ENCODE data around the gene SCGB1C2.
A peak's percentile ranks its signal among the peaks of the same experiment; 100 is the strongest.

Gene SCGB1C2

GRCh38 chr17:177155-177554 is 39.8 kb downstream of the SCGB1C2 start:
- Mint-ChIP-seq H3K27ac (no peak overlapping the region), H3K27me3 (peaks cover 3% of the 10 kb centered on the region), H3K4me1 (ENCODE audit: low read depth) (peaks cover 4% of the 10 kb centered on the region), H3K4me3 (no peak overlapping the region), H3K36me3 (no peaks in the 10 kb centered on the region), H3K9me3 (ENCODE audit: low read depth) (no peaks in the 10 kb centered on the region)

GRCh38 chr17:177762-178161 is 40.4 kb downstream of the SCGB1C2 start:
- no peaks in the 10 kb centered on the region for H3K36me3 Mint-ChIP-seq
- H3K27me3 Mint-ChIP-seq = peaks cover 5% of the 10 kb centered on the region
- peaks cover 6% of the 10 kb centered on the region for H3K4me1 Mint-ChIP-seq (ENCODE audit: low read depth)
- no peak overlapping the region for H3K4me3 Mint-ChIP-seq
- H3K27ac Mint-ChIP-seq = no peak overlapping the region
- no peaks in the 10 kb centered on the region for H3K9me3 Mint-ChIP-seq (ENCODE audit: low read depth)

- H3K27ac Mint-ChIP-seq = no peak overlapping the region
- H3K4me3 Mint-ChIP-seq = no peak overlapping the region
- H3K9me3 Mint-ChIP-seq (ENCODE audit: low read depth) = no peaks in the 10 kb centered on the region
- H3K36me3 Mint-ChIP-seq = no peaks in the 10 kb centered on the region
- H3K4me1 Mint-ChIP-seq (ENCODE audit: low read depth) = peaks cover 6% of the 10 kb centered on the region
- H3K27me3 Mint-ChIP-seq = peaks cover 5% of the 10 kb centered on the region
These were observed 41.1 kb downstream of the SCGB1C2 start for GRCh38 chr17:178292-179065.

GRCh38 chr17:179066-179432 is 41.7 kb downstream of the SCGB1C2 start:
- Mint-ChIP-seq H3K36me3 (no peaks in the 10 kb centered on the region), H3K4me3 (no peak overlapping the region), H3K9me3 (ENCODE audit: low read depth) (no peaks in the 10 kb centered on the region), H3K4me1 (ENCODE audit: low read depth) (peaks cover 6% of the 10 kb centered on the region), H3K27me3 (peaks cover 8% of the 10 kb centered on the region), H3K27ac (no peak overlapping the region)

- H3K27me3 Mint-ChIP-seq = peaks cover 10% of the 10 kb centered on the region
- H3K36me3 Mint-ChIP-seq = no peaks in the 10 kb centered on the region
- H3K27ac Mint-ChIP-seq = no peak overlapping the region
- H3K4me1 Mint-ChIP-seq (ENCODE audit: low read depth) = peaks cover 6% of the 10 kb centered on the region
- H3K4me3 Mint-ChIP-seq = no peak overlapping the region
- no peaks in the 10 kb centered on the region for H3K9me3 Mint-ChIP-seq (ENCODE audit: low read depth)
These were observed 42.5 kb downstream of the SCGB1C2 start for GRCh38 chr17:179781-180380.

DNA sequence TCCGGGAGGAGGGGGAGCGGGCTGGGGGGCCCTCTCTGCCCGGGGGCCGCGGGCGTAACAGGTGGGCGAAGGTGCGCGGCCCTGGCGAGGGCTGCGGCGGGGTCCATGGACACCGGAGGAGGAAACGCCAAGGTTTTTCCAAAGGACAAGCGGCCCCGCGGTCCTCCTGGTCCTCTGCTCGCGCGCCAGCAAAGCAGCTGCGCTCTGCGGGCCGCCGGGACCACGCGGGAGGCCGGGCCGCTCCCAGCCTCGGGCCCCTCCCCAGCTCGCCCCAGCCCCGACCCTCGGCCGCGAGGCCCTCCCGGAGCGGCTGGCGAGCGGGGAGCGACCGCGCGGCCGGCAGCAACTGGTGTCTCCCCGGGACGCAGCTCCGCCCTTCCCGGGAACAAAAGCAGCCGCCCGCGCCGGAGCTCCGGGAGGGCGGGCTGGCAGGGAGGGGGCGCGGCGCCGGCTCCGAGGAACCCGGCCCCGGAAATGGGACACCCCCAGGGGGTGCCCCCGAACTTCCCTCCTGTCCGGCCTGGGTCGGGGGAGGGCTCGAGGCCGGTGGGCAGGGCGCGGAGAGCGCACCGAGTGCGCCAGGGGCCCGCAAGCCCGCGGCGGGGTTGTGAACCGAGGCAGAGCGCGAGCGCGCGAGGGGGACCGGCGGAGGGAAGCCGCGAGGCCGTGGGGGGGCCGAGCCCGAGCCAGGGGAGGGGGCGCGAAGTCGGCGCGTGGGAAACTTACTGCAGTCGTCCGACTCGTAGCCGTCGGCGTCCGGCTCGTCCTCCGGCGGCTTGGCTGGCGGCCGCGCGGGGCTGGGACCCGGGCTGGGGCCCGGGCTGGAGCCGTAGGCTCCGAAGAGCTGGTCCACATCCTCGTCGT is 43.2 kb downstream of the SCGB1C2 start:
- peaks cover 12% of the 10 kb centered on the region for H3K27me3 Mint-ChIP-seq
- H3K27ac Mint-ChIP-seq = no peak overlapping the region
- H3K4me1 Mint-ChIP-seq (ENCODE audit: low read depth) = peaks cover 7% of the 10 kb centered on the region
- no peaks in the 10 kb centered on the region for H3K9me3 Mint-ChIP-seq (ENCODE audit: low read depth)
- H3K4me3 Mint-ChIP-seq = no peak overlapping the region
- H3K36me3 Mint-ChIP-seq = no peaks in the 10 kb centered on the region

DNA sequence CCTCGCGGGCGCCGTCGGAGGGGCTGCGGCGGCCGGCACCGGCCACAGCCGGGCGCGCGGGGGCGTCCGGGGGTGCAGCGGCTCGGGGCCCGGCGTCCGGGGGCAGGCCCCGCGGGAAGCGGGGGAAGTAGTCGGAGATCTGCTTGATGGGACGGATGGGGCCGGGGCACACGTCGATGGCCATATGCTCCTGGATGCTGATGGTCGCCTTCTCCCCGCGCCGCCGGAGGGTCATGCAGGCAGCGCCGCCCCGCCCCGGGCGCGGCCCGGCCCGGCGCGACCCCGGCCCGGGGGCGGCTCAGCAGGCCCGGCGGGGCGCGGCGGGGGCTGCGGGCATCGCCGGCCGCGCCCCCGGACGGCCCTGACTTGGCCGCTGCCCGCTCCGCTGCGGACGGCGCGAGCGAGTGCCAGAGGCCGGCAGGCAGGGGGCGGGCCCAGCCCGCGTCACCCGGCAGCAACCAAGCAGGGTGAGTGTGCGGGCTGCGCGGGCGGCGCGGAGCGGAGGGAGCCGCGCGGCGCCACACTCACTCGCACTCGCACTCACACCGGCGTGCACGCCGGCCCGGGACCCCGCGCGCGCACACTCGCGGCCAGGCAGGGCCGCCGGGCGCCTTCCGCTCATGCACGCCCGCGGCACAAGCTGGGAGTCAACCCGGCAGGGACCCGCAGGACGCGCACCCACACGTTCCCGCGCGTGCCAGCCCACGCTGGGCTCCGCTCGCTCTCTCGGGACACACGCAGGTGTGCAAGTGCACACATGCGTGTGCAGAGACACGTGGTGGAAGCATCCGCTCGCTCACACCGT is 44.1 kb downstream of the SCGB1C2 start, which contains the start of gene DOC2B:
DOC2B (minus strand) TSS at position 406 of the 805 bp plus-strand sequence; CDS start at position 235, 171 bp downstream.
- peaks cover 9% of the 10 kb centered on the region for H3K4me1 Mint-ChIP-seq (ENCODE audit: low read depth)
- H3K4me3 Mint-ChIP-seq = peak within 1 kb of the TSS; percentile 80
- peaks cover 12% of the 10 kb centered on the region for H3K27me3 Mint-ChIP-seq
- H3K36me3 Mint-ChIP-seq = no peaks in the 10 kb centered on the region
- H3K27ac Mint-ChIP-seq = no peak within 1 kb of the TSS
- no peaks in the 10 kb centered on the region for H3K9me3 Mint-ChIP-seq (ENCODE audit: low read depth)

GRCh38 chr17:182050-182751 is 44.8 kb downstream of the SCGB1C2 start:
- peaks cover 9% of the 10 kb centered on the region for H3K4me1 Mint-ChIP-seq (ENCODE audit: low read depth)
- peak overlapping the region; percentile 80 for H3K4me3 Mint-ChIP-seq
- H3K27me3 Mint-ChIP-seq = peaks cover 12% of the 10 kb centered on the region
- no peaks in the 10 kb centered on the region for H3K36me3 Mint-ChIP-seq
- no peak overlapping the region for H3K27ac Mint-ChIP-seq
- no peaks in the 10 kb centered on the region for H3K9me3 Mint-ChIP-seq (ENCODE audit: low read depth)

DNA sequence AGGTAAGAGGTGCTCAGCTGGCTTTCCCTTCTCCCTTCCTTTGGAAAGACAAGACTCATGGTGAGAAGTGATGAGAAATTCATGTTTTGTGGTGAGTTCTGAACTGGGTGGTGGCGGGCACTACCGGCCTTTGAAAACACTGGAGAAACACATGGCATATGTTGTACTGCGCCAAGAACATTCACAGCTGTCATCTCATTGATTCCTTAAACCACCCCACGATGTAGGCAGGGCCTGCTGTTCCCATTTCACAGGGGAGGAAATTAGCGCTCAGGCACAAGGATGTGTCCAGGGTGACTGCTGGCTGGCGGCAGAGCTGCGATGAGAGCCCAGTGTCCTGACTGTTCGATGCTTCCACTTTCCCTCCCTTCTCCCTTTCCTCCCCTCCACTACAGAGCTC is 45.7 kb downstream of the SCGB1C2 start:
- Mint-ChIP-seq H3K4me3 (no peak overlapping the region), H3K9me3 (ENCODE audit: low read depth) (no peaks in the 10 kb centered on the region), H3K36me3 (no peaks in the 10 kb centered on the region), H3K4me1 (ENCODE audit: low read depth) (peaks cover 9% of the 10 kb centered on the region), H3K27me3 (peaks cover 12% of the 10 kb centered on the region), H3K27ac (no peak overlapping the region)

DNA sequence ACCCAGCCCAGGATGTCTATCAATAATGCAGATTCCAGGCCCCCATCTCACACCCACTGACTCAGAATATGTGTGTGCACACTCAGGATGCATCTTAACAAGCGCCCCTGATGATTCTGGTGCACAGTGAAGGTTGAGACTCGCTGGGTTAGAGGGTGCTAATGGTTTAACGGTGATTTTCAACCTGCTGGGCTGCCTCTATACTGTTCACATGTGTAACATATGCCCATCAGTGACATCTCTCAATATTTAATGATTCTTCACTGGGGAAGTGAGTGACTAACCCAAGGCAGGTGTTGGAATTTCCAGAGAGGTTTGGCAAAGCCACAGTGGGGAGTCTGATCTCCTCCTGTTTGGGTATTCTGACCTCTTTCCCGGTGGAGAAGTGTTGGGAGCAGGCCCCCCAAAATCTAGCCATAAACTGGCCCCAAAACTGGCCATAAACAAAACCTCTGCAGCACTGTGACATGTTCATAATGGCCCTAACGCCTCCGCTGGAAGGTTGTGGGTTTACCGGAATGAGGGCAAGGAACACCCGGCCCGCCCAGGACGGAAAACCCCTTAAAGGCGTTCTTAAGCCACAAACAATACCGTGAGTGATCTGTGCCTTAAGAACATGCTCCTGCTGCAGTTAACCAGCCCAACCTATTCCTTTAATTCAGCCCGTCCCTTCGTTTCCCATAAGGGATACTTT is 48.2 kb downstream of the SCGB1C2 start:
- H3K27ac Mint-ChIP-seq = no peak overlapping the region
- H3K4me3 Mint-ChIP-seq = no peak overlapping the region
- H3K27me3 Mint-ChIP-seq = peaks cover 12% of the 10 kb centered on the region
- no peaks in the 10 kb centered on the region for H3K36me3 Mint-ChIP-seq
- H3K4me1 Mint-ChIP-seq (ENCODE audit: low read depth) = peaks cover 9% of the 10 kb centered on the region
- no peaks in the 10 kb centered on the region for H3K9me3 Mint-ChIP-seq (ENCODE audit: low read depth)

DNA sequence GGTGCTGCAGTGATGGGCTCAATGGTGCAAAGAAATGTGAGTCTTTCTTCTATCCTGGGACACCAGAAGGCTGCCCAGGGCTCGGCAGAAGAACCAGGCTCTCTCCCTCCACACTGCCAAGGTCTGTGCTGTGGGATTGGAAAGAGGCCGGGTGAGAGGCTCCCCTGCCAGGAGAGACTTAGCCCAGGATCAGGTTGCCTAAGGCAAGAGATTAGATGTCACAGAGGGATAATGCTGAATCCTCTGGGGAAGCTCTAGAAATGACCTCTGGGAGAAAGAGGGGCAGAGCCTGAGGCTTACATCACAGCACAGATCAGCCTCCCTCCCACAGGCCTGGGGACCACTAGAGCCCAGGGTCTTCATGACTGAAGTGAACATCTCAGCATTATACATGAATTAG is 49.8 kb downstream of the SCGB1C2 start:
- no peak overlapping the region for H3K4me3 Mint-ChIP-seq
- no peaks in the 10 kb centered on the region for H3K9me3 Mint-ChIP-seq (ENCODE audit: low read depth)
- peaks cover 9% of the 10 kb centered on the region for H3K27me3 Mint-ChIP-seq
- no peaks in the 10 kb centered on the region for H3K36me3 Mint-ChIP-seq
- no peak overlapping the region for H3K27ac Mint-ChIP-seq
- H3K4me1 Mint-ChIP-seq (ENCODE audit: low read depth) = peaks cover 5% of the 10 kb centered on the region

Measured in activated naive CD8-positive, alpha-beta T cell (primary cell).